OCI-LY7 (cell line): ENCODE results near the gene STEAP3. TPM values are rescaled to one million over a fixed set of nuclear protein-coding genes. Genes with fewer than 3 reads are reported as not detected.

Source experiments
- BruUV-seq: library from RNA; stranded (reverse); fragments of 400-500 nt; replicated peaks from 2 replicates; lab custom pipeline; 2021; lab: Mats Ljungman, UMichigan
- CTCF ChIA-PET: fragments of 300-600 bp; sonication (Branson Sonifier 250); formaldehyde crosslinking; loops from one replicate; lab custom pipeline; 2022; ENCODE audit warnings: antibody characterized with exemption; ENCODE audit not compliant: unreplicated experiment; lab: Charles Lee
- POLR2A ChIA-PET: fragments of 300-600 bp; sonication (Branson Sonifier 250); formaldehyde crosslinking; loops from one replicate; lab custom pipeline; 2022; ENCODE audit warnings: antibody characterized with exemption; lab: Charles Lee
- DNase-seq: peaks from one replicate; pipeline ENCODE4 v3.0.0-alpha.2; 2015; ENCODE audit warnings: low spot score
- H2AFZ ChIP-seq: fragments of 200-600 bp; sonication (generic), shearing (Covaris generic); 2 replicates; pipeline ENCODE4 v1.6.1; 2014; ENCODE audit warnings: mild to moderate bottlenecking, antibody characterized with exemption, low read length, moderate library complexity
- H3K27ac ChIP-seq: fragments of 200-600 bp; sonication (generic); 2 replicates; pipeline ENCODE4 v1.5.1; 2014; ENCODE audit warnings: mixed run types, low read depth, mild to moderate bottlenecking, moderate library complexity, low read length, inconsistent platforms; ENCODE audit not compliant: poor library complexity, severe bottlenecking
- H3K36me3 ChIP-seq: fragments of 200-600 bp; sonication (generic); 2 replicates; pipeline ENCODE4 v1.6.1; 2014; ENCODE audit warnings: mild to moderate bottlenecking, antibody characterized with exemption, low read length, moderate library complexity, mixed read lengths; ENCODE audit not compliant: insufficient read depth
- H3K4me1 ChIP-seq: fragments of 200-600 bp; sonication (generic); 2 replicates; pipeline ENCODE4 v1.5.1; 2014; ENCODE audit warnings: mild to moderate bottlenecking, low read length; ENCODE audit not compliant: insufficient read depth, poor library complexity, severe bottlenecking
- H3K4me2 ChIP-seq: fragments of 200-600 bp; sonication (generic); 2 replicates; pipeline ENCODE4 v1.6.1; 2014; ENCODE audit warnings: mild to moderate bottlenecking, low read length
- H3K4me3 ChIP-seq: fragments of 200-600 bp; sonication (generic); 2 replicates; pipeline ENCODE4 v1.5.1; 2014; ENCODE audit warnings: mild to moderate bottlenecking, low read depth, low read length; ENCODE audit not compliant: poor library complexity, severe bottlenecking
- H3K79me2 ChIP-seq: fragments of 200-600 bp; sonication (generic); 2 replicates; pipeline ENCODE4 v1.6.1; 2016; ENCODE audit warnings: low read depth, mild to moderate bottlenecking, low read length, moderate library complexity, mixed read lengths; ENCODE audit not compliant: insufficient read depth
- H3K9me2 ChIP-seq: fragments of 200-600 bp; sonication (generic); 2 replicates; pipeline ENCODE4 v1.6.1; 2016; ENCODE audit warnings: mild to moderate bottlenecking, low read length, mixed read lengths; ENCODE audit not compliant: insufficient read depth
- H3K9me3 ChIP-seq: fragments of 200-600 bp; sonication (generic); 2 replicates; pipeline ENCODE4 v1.6.1; 2014; ENCODE audit warnings: mild to moderate bottlenecking, mixed run types, low read length, mixed read lengths
- H4K20me1 ChIP-seq: fragments of 200-600 bp; sonication (generic); 2 replicates; pipeline ENCODE4 v1.6.1; 2014; ENCODE audit warnings: mild to moderate bottlenecking, antibody characterized with exemption, low read length, moderate library complexity, mixed read lengths; ENCODE audit not compliant: insufficient read depth
- EZH2phosphoT487 ChIP-seq: fragments of 200-600 bp; sonication (generic); IDR thresholded peaks from 2 replicates; pipeline ENCODE4 v1.6.1; 2018; ENCODE audit warnings: low read depth, borderline replicate concordance, mild to moderate bottlenecking, mixed run types, antibody characterized with exemption, low read length, moderate library complexity, mixed read lengths
- intact Hi-C: fragments of 100-400 bp; cut with micrococcal nuclease; formaldehyde crosslinking; loops from one replicate; pipeline ENCODE4 v1.10.0; 2022; ENCODE audit not compliant: unreplicated experiment
- total RNA-seq, 2 experiments: library from RNA; depleted of rRNA in 1 of 2; stranded (reverse); fragments of >200 nt in 1 of 2; shearing (Covaris generic) in 1 of 2; gene quantifications; 2 replicates each; pipeline ENCODE4 v1.2.3, GENCODE V29; 2014 to 2022
- TF ChIP-seq, protein P1 (sequence below): fragments of 200-600 bp; sonication (generic); conservative IDR thresholded peaks from 2 replicates; pipeline ENCODE4 v1.5.1; 2014; ENCODE audit warnings: mild to moderate bottlenecking, antibody characterized with exemption, low read length, moderate library complexity, mixed read lengths

STEAP3 gene
- total RNA-seq, 2 experiments from 2014 or later, result not detected

DNA sequence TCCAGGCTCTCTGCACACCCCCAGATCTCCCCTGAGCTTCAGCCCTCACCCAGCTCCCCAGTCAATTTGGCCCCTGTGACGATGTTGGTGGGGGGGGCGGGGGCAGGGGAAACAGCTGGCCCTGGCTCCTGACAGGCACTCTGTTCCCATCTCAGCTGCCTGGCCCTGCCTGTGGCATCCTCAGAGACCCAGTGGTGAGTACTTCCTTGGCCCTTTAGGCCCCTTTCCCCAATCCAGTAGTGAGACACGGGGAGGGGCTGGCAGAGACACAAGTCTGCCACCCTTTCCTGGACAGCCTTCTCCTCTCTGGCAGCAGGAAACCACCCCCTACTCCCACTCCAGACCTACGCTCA, 45.8 kb upstream of the STEAP3 start:
- H3K4me3 ChIP-seq, result no peak overlapping the region
- H3K9me3 ChIP-seq, result no peaks in the 10 kb centered on the region
- no peaks in the 10 kb centered on the region for H4K20me1 ChIP-seq
- no peak overlapping the region for H2AFZ ChIP-seq
- ChIA-PET POLR2A (no interaction called here), CTCF (interaction anchor here (0.6 kb wide), 1 partner anchor 629 kb away, joined by 11 read pairs; no protein-coding TSS in a partner anchor)
- no TSS peak for BruUV-seq
- no peaks in the 10 kb centered on the region for H3K4me1 ChIP-seq
- intact Hi-C loops, result no loop called here
- no peaks in the 10 kb centered on the region for H3K36me3 ChIP-seq
- no peaks in the 10 kb centered on the region for H3K79me2 ChIP-seq
- H3K9me2 ChIP-seq, result no peaks in the 10 kb centered on the region
- TF ChIP-seq, protein P1, sequence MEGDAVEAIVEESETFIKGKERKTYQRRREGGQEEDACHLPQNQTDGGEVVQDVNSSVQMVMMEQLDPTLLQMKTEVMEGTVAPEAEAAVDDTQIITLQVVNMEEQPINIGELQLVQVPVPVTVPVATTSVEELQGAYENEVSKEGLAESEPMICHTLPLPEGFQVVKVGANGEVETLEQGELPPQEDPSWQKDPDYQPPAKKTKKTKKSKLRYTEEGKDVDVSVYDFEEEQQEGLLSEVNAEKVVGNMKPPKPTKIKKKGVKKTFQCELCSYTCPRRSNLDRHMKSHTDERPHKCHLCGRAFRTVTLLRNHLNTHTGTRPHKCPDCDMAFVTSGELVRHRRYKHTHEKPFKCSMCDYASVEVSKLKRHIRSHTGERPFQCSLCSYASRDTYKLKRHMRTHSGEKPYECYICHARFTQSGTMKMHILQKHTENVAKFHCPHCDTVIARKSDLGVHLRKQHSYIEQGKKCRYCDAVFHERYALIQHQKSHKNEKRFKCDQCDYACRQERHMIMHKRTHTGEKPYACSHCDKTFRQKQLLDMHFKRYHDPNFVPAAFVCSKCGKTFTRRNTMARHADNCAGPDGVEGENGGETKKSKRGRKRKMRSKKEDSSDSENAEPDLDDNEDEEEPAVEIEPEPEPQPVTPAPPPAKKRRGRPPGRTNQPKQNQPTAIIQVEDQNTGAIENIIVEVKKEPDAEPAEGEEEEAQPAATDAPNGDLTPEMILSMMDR, result no peak
- no peak for TF ChIP-seq EZH2phosphoT487
- H3K4me2 ChIP-seq, result no peak overlapping the region
- no peak overlapping the region for H3K27ac ChIP-seq
- DNase-seq, result no peak

- no peak for TF ChIP-seq EZH2phosphoT487
- TF ChIP-seq, protein P1, result no peak
- Histone ChIP-seq H2AFZ (no peak overlapping the region), H3K4me1 (no peaks in the 10 kb centered on the region), H3K79me2 (no peaks in the 10 kb centered on the region), H3K27ac (no peak overlapping the region), H3K9me2 (no peaks in the 10 kb centered on the region), H3K9me3 (no peaks in the 10 kb centered on the region), H3K4me2 (no peak overlapping the region), H3K4me3 (no peak overlapping the region), H3K36me3 (no peaks in the 10 kb centered on the region), H4K20me1 (no peaks in the 10 kb centered on the region)
- intact Hi-C loops, result no loop called here
- ChIA-PET POLR2A (interaction anchor here (0.9 kb wide), 2 partner anchors 14 to 134 kb away, joined by 3 read pairs; no protein-coding TSS in a partner anchor), CTCF (interaction anchor here (0.9 kb wide), 1 partner anchor 297 kb away, joined by 3 read pairs; no protein-coding TSS in a partner anchor)
- no TSS peak for BruUV-seq
- no peak for DNase-seq
These were observed 44.9 kb upstream of the STEAP3 start for GRCh38 chr2:119178776-119179175.

GRCh38 chr2:119179202-119179601, 44.4 kb upstream of the STEAP3 start:
- intact Hi-C loops, result no loop called here
- POLR2A ChIA-PET, result interaction anchor here (0.9 kb wide), 2 partner anchors 14 to 134 kb away, joined by 3 read pairs; no protein-coding TSS in a partner anchor
- no peaks in the 10 kb centered on the region for H3K9me2 ChIP-seq

More at GRCh38 chr2:119179202-119179601, 44.4 kb upstream of the STEAP3 start:
- Histone ChIP-seq H3K27ac (no peak overlapping the region), H4K20me1 (no peaks in the 10 kb centered on the region), H3K36me3 (no peaks in the 10 kb centered on the region), H3K4me1 (no peaks in the 10 kb centered on the region), H3K9me3 (no peaks in the 10 kb centered on the region), H3K79me2 (no peaks in the 10 kb centered on the region), H3K4me3 (no peak overlapping the region), H3K4me2 (no peak overlapping the region), H2AFZ (no peak overlapping the region)
- CTCF ChIA-PET, result interaction anchor here (0.9 kb wide), 1 partner anchor 297 kb away, joined by 3 read pairs; no protein-coding TSS in a partner anchor
- TF ChIP-seq, protein P1, result no peak
- TF ChIP-seq EZH2phosphoT487, result no peak
- DNase-seq, result no peak
- no TSS peak for BruUV-seq
